GM23248 (cell line): ENCODE data around the gene CPLANE2. TPM values are rescaled to one million over a fixed set of nuclear protein-coding genes. Genes with fewer than 3 reads are reported as not detected.
"Not testable (repeated sequence)": the region's sequence is repeated elsewhere in the genome, so short reads cannot be mapped to it uniquely, and the experiment has no call there.

Experiments used
- DNase-seq: peaks from one replicate; pipeline ENCODE4 v3.0.0-alpha.2; 2015
- H2AFZ ChIP-seq: fragments of 200-600 bp; sonication (generic); 2 replicates; pipeline ENCODE4 v1.6.1; 2016; ENCODE audit warnings: antibody characterized with exemption
- H3F3A ChIP-seq: fragments of 200-600 bp; sonication (generic); 2 replicates; pipeline ENCODE4 v1.6.1; 2016; ENCODE audit warnings: mild to moderate bottlenecking, antibody characterized with exemption, mixed run types; ENCODE audit not compliant: insufficient read depth
- H3K27ac ChIP-seq: fragments of 200-600 bp; sonication (generic); 2 replicates; pipeline ENCODE4 v1.5.1; 2016; ENCODE audit warnings: mild to moderate bottlenecking
- H3K27me3 ChIP-seq: fragments of 200-600 bp; sonication (generic); replicated peaks from 2 replicates; pipeline ENCODE4 v1.6.1; 2016; ENCODE audit warnings: mild to moderate bottlenecking; ENCODE audit not compliant: insufficient read depth
- H3K36me3 ChIP-seq: fragments of 200-600 bp; sonication (generic); 2 replicates; pipeline ENCODE4 v1.6.1; 2016; ENCODE audit warnings: low read depth, mild to moderate bottlenecking
- H3K4me1 ChIP-seq: fragments of 200-600 bp; sonication (generic); 2 replicates; pipeline ENCODE4 v1.6.1; 2016; ENCODE audit warnings: mild to moderate bottlenecking; ENCODE audit not compliant: insufficient read depth
- H3K4me2 ChIP-seq: fragments of 200-600 bp; sonication (generic); one replicate; pipeline ENCODE4 v1.6.1; 2016; ENCODE audit warnings: mild to moderate bottlenecking; ENCODE audit not compliant: unreplicated experiment
- H3K4me3 ChIP-seq: fragments of 200-600 bp; sonication (generic); 2 replicates; pipeline ENCODE4 v1.5.1; 2016; ENCODE audit warnings: mild to moderate bottlenecking
- H3K79me2 ChIP-seq: fragments of 200-600 bp; sonication (generic); 2 replicates; pipeline ENCODE4 v1.6.1; 2016; ENCODE audit warnings: mild to moderate bottlenecking; ENCODE audit not compliant: insufficient read depth
- H3K9ac ChIP-seq: fragments of 200-600 bp; sonication (generic); 2 replicates; pipeline ENCODE4 v1.6.1; 2016; ENCODE audit warnings: mild to moderate bottlenecking
- H3K9me2 ChIP-seq: fragments of 200-600 bp; sonication (generic); 2 replicates; pipeline ENCODE4 v1.6.1; 2016; ENCODE audit warnings: mixed run types, mild to moderate bottlenecking, moderate library complexity; ENCODE audit not compliant: insufficient read depth
- H3K9me3 ChIP-seq: fragments of 200-600 bp; sonication (generic); one replicate; pipeline ENCODE4 v1.6.1; 2017; ENCODE audit warnings: low read depth
- H4K20me1 ChIP-seq: fragments of 200-600 bp; sonication (generic); 2 replicates; pipeline ENCODE4 v1.6.0; 2016; ENCODE audit not compliant: insufficient read depth
- EZH2 ChIP-seq: fragments of 200-600 bp; sonication (generic); IDR thresholded peaks from 2 replicates; pipeline ENCODE4 v1.6.1; 2018; ENCODE audit warnings: antibody characterized with exemption, mild to moderate bottlenecking; ENCODE audit not compliant: insufficient read depth, poor library complexity, severe bottlenecking
- EZH2phosphoT487 ChIP-seq: fragments of 200-600 bp; sonication (generic); IDR thresholded peaks from 2 replicates; pipeline ENCODE4 v1.6.1; 2018; ENCODE audit warnings: antibody characterized with exemption, moderate library complexity, mild to moderate bottlenecking, low read depth; ENCODE audit not compliant: insufficient read depth
- WGBS, 2 experiments: methylation state at CpG; one replicate each; pipeline ENCODE4 v1.1.6; 2015 to 2017; ENCODE audit warnings: low lambda C conversion rate in 2 of 2, low coverage in 1 of 2; ENCODE audit errors: missing lambda C conversion rate in 2 of 2; 5-methylcytosine and 5-hydroxymethylcytosine counted together
- in situ Hi-C: fragments of 300-500 bp; cut with MboI; formaldehyde crosslinking; loops from 2 replicates; pipeline ENCODE4 v1.15.0; 2020
- polyA plus RNA-seq: library from polyadenylated mRNA; unstranded; fragments of >200 nt; fragmentation: Nextera tagmentation; extraction: Ambion mirVana; gene quantifications from 2 replicates; pipeline ENCODE4 v1.2.1, GENCODE V29; 2016
- total RNA-seq: library from RNA; depleted of rRNA; stranded (reverse); fragments of >200 nt; shearing (Covaris generic); gene quantifications from 2 replicates; pipeline ENCODE4 v1.2.3, GENCODE V29; 2014

Gene CPLANE2
- total and polyA plus RNA-seq, 2 experiments from 2014 or later = 2.6 to 16.5 TPM

DNA sequence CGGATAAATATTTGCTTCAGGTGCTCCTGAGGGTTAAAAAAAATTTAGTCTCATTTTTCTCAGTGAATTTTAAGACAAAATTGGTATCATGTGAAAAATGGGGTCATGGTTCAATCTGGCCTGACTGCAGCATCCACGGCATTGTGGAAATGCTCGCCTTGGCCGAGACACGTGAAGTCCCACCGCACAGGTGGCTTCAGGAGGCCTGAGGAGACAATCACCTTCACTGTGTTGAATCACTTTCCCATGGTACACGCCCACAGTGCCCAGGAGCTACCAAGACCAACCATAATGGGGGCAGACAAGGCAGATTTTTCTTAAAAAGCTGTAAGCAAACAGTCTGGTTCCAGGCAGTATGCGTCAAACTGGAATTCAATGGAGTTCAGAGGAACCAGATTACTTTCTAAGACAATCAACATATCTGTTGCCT, 11.0 kb upstream of the CPLANE2 start:
- WGBS, 2 experiments = 91 to 97% methylated on average over 8 of the region's 8 CpGs
- in situ Hi-C loops = loop anchor here (10.0 kb wide), 1 partner anchor 163 kb away; no protein-coding TSS in a partner anchor
- peak overlapping the region; percentile 30 for H3K27ac ChIP-seq

GRCh38 chr1:16247441-16247840, 10.5 kb upstream of the CPLANE2 start:
- no peak for DNase-seq
- H2AFZ ChIP-seq = no peak overlapping the region
- H4K20me1 ChIP-seq = no peaks in the 10 kb centered on the region
- H3K9me2 ChIP-seq = no peaks in the 10 kb centered on the region
- in situ Hi-C loops = loop anchor here (10.0 kb wide), 1 partner anchor 163 kb away; no protein-coding TSS in a partner anchor
- H3K9me3 ChIP-seq = no peaks in the 10 kb centered on the region
- peaks cover 12% of the 10 kb centered on the region; the same call in 1 of the 2 replicates for H3K79me2 ChIP-seq
- no peak overlapping the region for H3K4me2 ChIP-seq
- peaks cover 19% of the 10 kb centered on the region; the same call in 1 of the 2 replicates for H3F3A ChIP-seq
- peaks cover 31% of the 10 kb centered on the region for H3K4me1 ChIP-seq
- no peak for TF ChIP-seq EZH2phosphoT487
- TF ChIP-seq EZH2 = no peak
- H3K27me3 ChIP-seq = no peaks in the 10 kb centered on the region
- H3K9ac ChIP-seq = no peak overlapping the region
- H3K4me3 ChIP-seq = no peak overlapping the region
- peaks cover 7% of the 10 kb centered on the region; the same call in 1 of the 2 replicates for H3K36me3 ChIP-seq
- 54 to 63% methylated on average over 2 of the region's 2 CpGs for WGBS, 2 experiments
- no peak overlapping the region for H3K27ac ChIP-seq

More for the DNA sequence above, 11.0 kb upstream of the CPLANE2 start:
- no peak overlapping the region for H3K4me2 ChIP-seq
- no peak overlapping the region for H3K9ac ChIP-seq
- peaks cover 31% of the 10 kb centered on the region for H3K4me1 ChIP-seq
- H3K79me2 ChIP-seq = peaks cover 12% of the 10 kb centered on the region; the same call in 1 of the 2 replicates
- H3K36me3 ChIP-seq = peaks cover 7% of the 10 kb centered on the region; the same call in 1 of the 2 replicates
- no peak overlapping the region for H2AFZ ChIP-seq
- no peak overlapping the region for H3K4me3 ChIP-seq
- no peak for TF ChIP-seq EZH2phosphoT487
- no peak for TF ChIP-seq EZH2
- H3K27me3 ChIP-seq = no peaks in the 10 kb centered on the region
- no peaks in the 10 kb centered on the region for H4K20me1 ChIP-seq
- H3K9me2 ChIP-seq = no peaks in the 10 kb centered on the region
- no peak for DNase-seq
- H3K9me3 ChIP-seq = no peaks in the 10 kb centered on the region
- H3F3A ChIP-seq = peaks cover 19% of the 10 kb centered on the region; the same call in 1 of the 2 replicates

DNA sequence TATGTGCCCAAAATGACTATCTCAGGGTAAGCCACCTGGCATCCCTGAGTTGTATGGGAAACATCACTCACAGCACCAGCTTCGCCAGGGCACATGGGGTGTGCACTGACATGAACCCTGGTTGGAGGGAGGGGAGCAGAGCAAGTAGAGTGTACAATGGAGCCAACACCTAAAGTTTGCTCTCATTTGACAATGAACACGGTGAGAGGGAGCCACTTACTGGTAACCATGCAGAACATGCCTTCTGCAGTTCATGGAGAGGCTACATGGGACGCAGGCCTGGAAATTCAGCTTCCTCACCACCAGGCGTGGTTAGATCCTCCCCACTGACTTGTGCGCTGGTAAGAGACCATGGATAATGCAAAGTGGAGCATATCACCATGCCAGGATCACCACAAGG, 10.0 kb upstream of the CPLANE2 start:
- Histone ChIP-seq H2AFZ (no peak overlapping the region), H3K9ac (no peak overlapping the region), H3K79me2 (peaks cover 12% of the 10 kb centered on the region; the same call in 1 of the 2 replicates), H3K36me3 (peaks cover 7% of the 10 kb centered on the region; the same call in 1 of the 2 replicates), H3K9me3 (no peaks in the 10 kb centered on the region), H3K27ac (no peak overlapping the region), H3F3A (peaks cover 19% of the 10 kb centered on the region; the same call in 1 of the 2 replicates), H3K4me2 (no peak overlapping the region), H3K9me2 (no peaks in the 10 kb centered on the region), H3K4me3 (no peak overlapping the region), H3K27me3 (no peaks in the 10 kb centered on the region), H4K20me1 (no peaks in the 10 kb centered on the region), H3K4me1 (peaks cover 31% of the 10 kb centered on the region)
- no peak for DNase-seq
- in situ Hi-C loops = loop anchor here (10.0 kb wide), 1 partner anchor 162 kb away; no protein-coding TSS in a partner anchor
- WGBS, 2 experiments = 78 to 80% methylated on average over 5 of the region's 5 CpGs
- TF ChIP-seq EZH2 (no peak), EZH2phosphoT487 (no peak)

DNA sequence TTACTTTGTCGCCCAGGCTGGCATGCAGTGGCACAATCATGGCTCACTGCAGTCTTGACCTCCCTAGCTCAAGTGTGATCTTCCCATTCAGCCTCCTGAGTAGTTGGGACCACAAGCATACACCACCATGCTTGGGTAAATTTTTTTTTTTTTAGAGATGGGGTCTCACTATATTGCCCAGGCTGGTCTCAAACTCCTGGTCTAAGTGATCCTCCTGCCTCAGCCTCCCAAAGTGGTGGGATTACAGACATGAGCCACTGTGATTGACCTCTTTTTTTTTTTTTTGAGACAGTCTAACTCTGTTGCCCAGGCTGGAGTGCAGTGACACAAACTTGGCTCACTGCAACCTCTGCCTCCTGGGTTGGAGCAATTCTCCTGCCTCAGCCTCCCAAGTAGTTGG, 9.3 kb upstream of the CPLANE2 start:
- H3K9me2 ChIP-seq = not testable (repeated sequence)
- WGBS, 2 experiments = 100% methylated on average over 1 of the region's 1 CpG

More for the DNA sequence above, 9.3 kb upstream of the CPLANE2 start:
- H3K36me3 ChIP-seq, H3K9me3 ChIP-seq, H3K9ac ChIP-seq, DNase-seq, H3K4me2 ChIP-seq, H3K27ac ChIP-seq, H3K27me3 ChIP-seq, H3K4me3 ChIP-seq, H2AFZ ChIP-seq, H4K20me1 ChIP-seq: not testable (repeated sequence)
- Histone ChIP-seq H3F3A (peaks cover 19% of the 10 kb centered on the region; the same call in 1 of the 2 replicates), H3K79me2 (peaks cover 12% of the 10 kb centered on the region; the same call in 1 of the 2 replicates), H3K4me1 (peaks cover 31% of the 10 kb centered on the region)
- in situ Hi-C loops = loop anchor here (10.0 kb wide), 1 partner anchor 161 kb away; no protein-coding TSS in a partner anchor
